ENCODE data around the gene DNASE1L2. TPM values are rescaled to one million over a fixed set of nuclear protein-coding genes. Genes with fewer than 3 reads are reported as not detected.

The DNASE1L2 gene
- total RNA-seq, 2 donors from 2014 or later = 0.35 to 1.3 TPM

- TF ChIP-seq CTCF (conservative IDR thresholded peaks at IDR 0.05) = peak; percentile 84
- Histone ChIP-seq H3K9ac (ENCODE audit: extremely low read depth, low read length, poor library complexity, severe bottlenecking) (no peak overlapping the region), H3K9me3 (ENCODE audit: control insufficient read depth, low read length) (no peaks in the 10 kb centered on the region), H3K36me3 (ENCODE audit: control insufficient read depth, insufficient read depth, low read length) (no peaks in the 10 kb centered on the region), H3K4me3 (ENCODE audit: low read length) (peak overlapping the region; percentile 66), H3K27me3 (ENCODE audit: control insufficient read depth, insufficient read depth, low read length, poor library complexity, severe bottlenecking) (peaks cover 38% of the 10 kb centered on the region), H3K27ac (ENCODE audit: low read depth, low read length) (no peak overlapping the region), H3K4me1 (ENCODE audit: control insufficient read depth, insufficient read depth, low read length) (peaks cover 7% of the 10 kb centered on the region)
- H3K36me3 Mint-ChIP-seq (ENCODE audit: low read depth) = no peaks in the 10 kb centered on the region
- DNase-seq = peak; percentile 90
- no peaks in the 10 kb centered on the region for H3K9me3 Mint-ChIP-seq
- peaks cover 37% of the 10 kb centered on the region for H3K27me3 Mint-ChIP-seq (ENCODE audit: insufficient read depth)
- peak overlapping the region; percentile 49 for H3K4me3 Mint-ChIP-seq
- WGBS, 2 experiments (ENCODE audit: insufficient coverage in 1 of 2, insufficient read length in 1 of 2) = 19 to 20% methylated on average over 6 to 10 of the region's 10 CpGs
- H3K27ac Mint-ChIP-seq = peak overlapping the region; percentile 17
- H3K4me1 Mint-ChIP-seq = no peaks in the 10 kb centered on the region
These were observed 41.4 kb upstream of the DNASE1L2 start for GRCh38 chr16:2194852-2195321.

- no peaks in the 10 kb centered on the region for H3K9me3 ChIP-seq (ENCODE audit: control insufficient read depth, low read length)
- no peaks in the 10 kb centered on the region for H3K36me3 ChIP-seq (ENCODE audit: control insufficient read depth, insufficient read depth, low read length)
- H3K4me1 Mint-ChIP-seq = no peaks in the 10 kb centered on the region
- no peaks in the 10 kb centered on the region for H3K36me3 Mint-ChIP-seq (ENCODE audit: low read depth)
- H3K27me3 Mint-ChIP-seq (ENCODE audit: insufficient read depth) = peaks cover 44% of the 10 kb centered on the region
- H3K27ac Mint-ChIP-seq = no peak overlapping the region
- no peak for TF ChIP-seq CTCF (conservative IDR thresholded peaks at IDR 0.05)
- H3K4me3 ChIP-seq (ENCODE audit: low read length) = peak overlapping the region; percentile 66
- peaks cover 7% of the 10 kb centered on the region for H3K4me1 ChIP-seq (ENCODE audit: control insufficient read depth, insufficient read depth, low read length)
- DNase-seq = no peak
- H3K9ac ChIP-seq (ENCODE audit: extremely low read depth, low read length, poor library complexity, severe bottlenecking) = no peak overlapping the region
- peaks cover 45% of the 10 kb centered on the region for H3K27me3 ChIP-seq (ENCODE audit: control insufficient read depth, insufficient read depth, low read length, poor library complexity, severe bottlenecking)
- no peak overlapping the region for H3K27ac ChIP-seq (ENCODE audit: low read depth, low read length)
- 5 to 11% methylated on average over 21 to 47 of the region's 49 CpGs for WGBS, 2 experiments (ENCODE audit: insufficient coverage in 1 of 2, insufficient read length in 1 of 2)
- H3K9me3 Mint-ChIP-seq = no peaks in the 10 kb centered on the region
- H3K4me3 Mint-ChIP-seq = peak overlapping the region; percentile 49
These were observed 40.7 kb upstream of the DNASE1L2 start for GRCh38 chr16:2195322-2196161.

DNA sequence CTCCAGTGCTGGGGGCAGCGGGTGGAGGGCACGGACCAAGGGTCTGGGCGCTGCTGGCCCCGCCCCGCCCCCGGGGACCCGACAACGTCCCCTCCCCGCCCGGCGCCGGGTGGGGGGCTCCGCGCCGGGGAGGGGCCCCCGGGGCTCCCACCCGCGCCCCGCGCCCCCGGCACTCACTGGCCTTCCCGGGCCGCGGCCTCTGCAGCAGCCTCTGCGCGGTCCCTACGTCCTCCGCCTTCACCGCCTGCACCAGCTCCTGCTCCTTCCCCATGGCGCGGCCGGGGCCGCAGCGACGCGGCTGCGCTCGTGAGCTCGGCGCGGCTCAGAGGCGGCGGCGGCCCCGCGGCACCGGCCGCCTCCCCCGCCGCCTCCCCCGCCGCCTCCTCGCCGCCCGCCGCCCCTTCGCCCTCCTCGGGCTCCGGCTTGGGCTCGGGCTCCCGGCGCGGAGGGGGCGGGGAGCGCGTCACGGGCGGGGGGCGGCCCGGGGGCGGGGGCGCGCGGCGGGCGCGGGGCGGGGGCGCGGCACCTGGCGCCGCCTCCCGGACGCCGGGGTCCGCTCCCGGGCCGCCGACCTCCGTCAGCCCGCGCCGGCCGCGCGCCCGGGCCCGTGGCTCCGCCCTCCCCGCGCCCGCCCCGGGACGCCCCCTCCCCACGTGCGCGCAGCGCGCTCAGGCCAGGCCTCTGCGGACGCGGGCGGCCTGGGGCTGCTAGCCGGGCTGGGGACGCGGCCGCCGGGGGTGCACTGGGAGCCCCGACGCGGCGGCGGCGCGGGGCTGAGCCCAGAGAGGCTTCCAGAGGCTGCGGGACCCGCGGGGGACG, 39.9 kb upstream of the DNASE1L2 start, which contains the start of gene CASKIN1:
CASKIN1 (minus strand) TSS at position 444 of the 819 bp plus-strand sequence; CDS start at position 271, 173 bp downstream.
- peak within 1 kb of the TSS; percentile 52 for H3K4me3 Mint-ChIP-seq
- H3K36me3 Mint-ChIP-seq (ENCODE audit: low read depth) = no peaks in the 10 kb centered on the region
- no peak within 1 kb of the TSS for H3K27ac Mint-ChIP-seq

More for the DNA sequence above, 39.9 kb upstream of the DNASE1L2 start, which contains the start of gene CASKIN1:
- 0% methylated on average over 13 to 107 of the region's 129 CpGs for WGBS, 2 experiments (ENCODE audit: insufficient coverage in 1 of 2, insufficient read length in 1 of 2)
- H3K36me3 ChIP-seq (ENCODE audit: control insufficient read depth, insufficient read depth, low read length) = no peaks in the 10 kb centered on the region
- TF ChIP-seq CTCF (conservative IDR thresholded peaks at IDR 0.05) = no peak
- peaks cover 48% of the 10 kb centered on the region for H3K27me3 ChIP-seq (ENCODE audit: control insufficient read depth, insufficient read depth, low read length, poor library complexity, severe bottlenecking)
- H3K9me3 ChIP-seq (ENCODE audit: control insufficient read depth, low read length) = no peaks in the 10 kb centered on the region
- peak within 1 kb of the TSS; percentile 66 for H3K4me3 ChIP-seq (ENCODE audit: low read length)
- no peaks in the 10 kb centered on the region for H3K4me1 Mint-ChIP-seq
- peaks cover 7% of the 10 kb centered on the region for H3K4me1 ChIP-seq (ENCODE audit: control insufficient read depth, insufficient read depth, low read length)
- no peak within 1 kb of the TSS for H3K27ac ChIP-seq (ENCODE audit: low read depth, low read length)
- H3K9me3 Mint-ChIP-seq = no peaks in the 10 kb centered on the region
- peak; percentile 71 for DNase-seq
- H3K9ac ChIP-seq (ENCODE audit: extremely low read depth, low read length, poor library complexity, severe bottlenecking) = no peak within 1 kb of the TSS
- peaks cover 50% of the 10 kb centered on the region for H3K27me3 Mint-ChIP-seq (ENCODE audit: insufficient read depth)
